Activated CD4-positive, alpha-beta T cell treated with anti-CD3 and anti-CD28 coated beads, Interleukin-2, amount 10 ng/mL, durations not matched to agents 7 days and 5 days (primary cell): ENCODE measurements around the gene FYB1. TPM values are rescaled to one million over a fixed set of nuclear protein-coding genes. Genes with fewer than 3 reads are reported as not detected.

Experiments used
- CTCF ChIA-PET: fragments of 350-600 bp; sonication (Branson Sonifier 250); formaldehyde crosslinking; loops from one replicate; lab custom pipeline; 2021; ENCODE audit warnings: antibody characterized with exemption; lab: Charles Lee
- POLR2A ChIA-PET: fragments of 350-600 bp; sonication (Branson Sonifier 250); formaldehyde crosslinking; loops from one replicate; lab custom pipeline; 2021; ENCODE audit warnings: antibody characterized with exemption; lab: Charles Lee
- DNase-seq: peaks from one replicate; pipeline ENCODE4 v3.0.0-alpha.2; 2020
- H3K27ac Mint-ChIP-seq: one replicate; pipeline ENCODE4 v1.8.0; 2021; ENCODE audit warnings: mild to moderate bottlenecking, moderate library complexity, mixed read lengths
- H3K27me3 Mint-ChIP-seq: one replicate; pipeline ENCODE4 v1.8.0; 2021; ENCODE audit warnings: mixed read lengths
- H3K36me3 Mint-ChIP-seq: one replicate; pipeline ENCODE4 v1.8.0; 2021; ENCODE audit warnings: low read depth, mixed read lengths
- H3K4me1 Mint-ChIP-seq: one replicate; pipeline ENCODE4 v1.8.0; 2021; ENCODE audit warnings: mixed read lengths
- H3K4me3 Mint-ChIP-seq: one replicate; pipeline ENCODE4 v1.8.0; 2021; ENCODE audit warnings: mild to moderate bottlenecking, moderate library complexity, mixed read lengths
- H3K9me3 Mint-ChIP-seq: one replicate; pipeline ENCODE4 v1.8.0; 2021; ENCODE audit warnings: mixed read lengths
- total RNA-seq, 2 experiments: library from RNA; stranded (reverse); gene quantifications; one replicate each; pipeline ENCODE4 v1.2.3, GENCODE V29; 2021

Gene FYB1
- total RNA-seq, 2 experiments from 2014 or later: 396 to 480 TPM

DNA sequence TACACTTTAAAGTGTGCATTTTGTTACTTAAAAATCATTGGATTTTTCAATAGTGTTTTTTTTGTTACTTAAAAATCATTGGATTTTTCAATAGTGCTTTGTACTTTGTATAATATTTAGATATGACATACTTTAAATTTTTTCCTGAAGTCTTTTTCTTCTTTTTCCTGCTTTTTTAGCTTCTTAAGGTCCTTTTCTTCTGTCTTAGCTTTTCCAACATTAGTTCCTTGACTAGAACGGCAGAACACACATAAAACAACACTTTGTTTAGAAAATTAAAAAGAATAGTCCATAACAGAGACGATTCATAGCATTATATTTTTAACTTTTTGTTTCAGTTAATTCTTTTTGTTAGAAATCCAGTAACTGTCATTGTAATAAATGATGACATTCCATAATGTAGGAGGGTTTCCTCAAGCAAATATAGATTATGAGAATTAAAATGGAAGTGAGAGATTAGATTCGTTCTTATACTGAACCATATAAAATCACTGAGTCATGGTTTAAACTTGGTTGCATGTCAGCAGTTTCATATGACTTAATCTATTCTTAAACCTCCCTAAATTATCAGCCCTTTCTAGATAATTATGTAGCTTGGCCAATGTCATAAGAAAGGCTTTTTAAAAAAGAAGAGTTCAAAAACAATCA is 99.8 kb downstream of the FYB1 start:
- Mint-ChIP-seq H3K27ac (no peak overlapping the region), H3K4me3 (no peak overlapping the region), H3K36me3 (peaks cover 66% of the 10 kb centered on the region), H3K27me3 (no peaks in the 10 kb centered on the region), H3K4me1 (peaks cover 12% of the 10 kb centered on the region), H3K9me3 (no peaks in the 10 kb centered on the region)
- ChIA-PET CTCF (no interaction called here), POLR2A (no interaction called here)
- no peak for DNase-seq

GRCh38 chr5:39118638-39119037 is 100.7 kb downstream of the FYB1 start:
- CTCF ChIA-PET: no interaction called here
- H3K4me1 Mint-ChIP-seq: peaks cover 12% of the 10 kb centered on the region
- no peak overlapping the region for H3K4me3 Mint-ChIP-seq
- H3K9me3 Mint-ChIP-seq: no peaks in the 10 kb centered on the region
- H3K27me3 Mint-ChIP-seq: no peaks in the 10 kb centered on the region
- POLR2A ChIA-PET: no interaction called here
- peaks cover 65% of the 10 kb centered on the region for H3K36me3 Mint-ChIP-seq
- H3K27ac Mint-ChIP-seq: no peak overlapping the region
- DNase-seq: no peak

DNA sequence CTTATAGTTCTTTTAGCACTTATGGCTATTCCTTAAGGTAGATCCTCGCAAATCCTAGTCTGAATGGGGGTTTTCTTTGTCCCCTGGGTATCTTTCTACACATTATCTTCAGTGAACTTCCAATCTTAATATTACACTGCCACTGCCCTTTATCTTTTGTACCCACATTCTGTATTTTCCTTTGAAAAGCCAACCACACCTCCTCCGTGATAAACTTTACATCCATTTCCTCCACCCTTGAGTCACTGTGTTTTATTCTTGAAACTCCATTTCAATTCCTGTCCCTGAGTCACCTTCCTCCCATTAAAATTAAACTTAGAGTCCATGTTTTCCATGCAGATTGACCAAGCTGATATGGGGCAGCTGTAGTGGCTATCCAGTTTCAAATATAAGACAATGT is 102.0 kb downstream of the FYB1 start:
- Mint-ChIP-seq H3K4me3 (no peak overlapping the region), H3K36me3 (peaks cover 70% of the 10 kb centered on the region)

GRCh38 chr5:39116344-39117170 is 102.8 kb downstream of the FYB1 start:
- DNase-seq: no peak
- H3K27ac Mint-ChIP-seq: no peak overlapping the region
- peaks cover 12% of the 10 kb centered on the region for H3K4me1 Mint-ChIP-seq
- H3K27me3 Mint-ChIP-seq: no peaks in the 10 kb centered on the region
- H3K4me3 Mint-ChIP-seq: no peak overlapping the region
- ChIA-PET POLR2A (no interaction called here), CTCF (interaction anchor here (1.6 kb wide), 1 partner anchor 26 kb away, joined by 4 read pairs; no protein-coding TSS in a partner anchor)
- peaks cover 65% of the 10 kb centered on the region for H3K36me3 Mint-ChIP-seq
- H3K9me3 Mint-ChIP-seq: no peaks in the 10 kb centered on the region

More for the DNA sequence above, 102.0 kb downstream of the FYB1 start:
- Mint-ChIP-seq H3K9me3 (no peaks in the 10 kb centered on the region), H3K4me1 (peaks cover 12% of the 10 kb centered on the region), H3K27me3 (no peaks in the 10 kb centered on the region), H3K27ac (peak overlapping the region; percentile 34)
- ChIA-PET POLR2A (interaction anchor here (0.6 kb wide), 1 partner anchor 30 kb away, joined by 5 read pairs; no protein-coding TSS in a partner anchor), CTCF (interaction anchor here (1.6 kb wide), 1 partner anchor 25 kb away, joined by 4 read pairs; no protein-coding TSS in a partner anchor)
- DNase-seq: no peak

DNA sequence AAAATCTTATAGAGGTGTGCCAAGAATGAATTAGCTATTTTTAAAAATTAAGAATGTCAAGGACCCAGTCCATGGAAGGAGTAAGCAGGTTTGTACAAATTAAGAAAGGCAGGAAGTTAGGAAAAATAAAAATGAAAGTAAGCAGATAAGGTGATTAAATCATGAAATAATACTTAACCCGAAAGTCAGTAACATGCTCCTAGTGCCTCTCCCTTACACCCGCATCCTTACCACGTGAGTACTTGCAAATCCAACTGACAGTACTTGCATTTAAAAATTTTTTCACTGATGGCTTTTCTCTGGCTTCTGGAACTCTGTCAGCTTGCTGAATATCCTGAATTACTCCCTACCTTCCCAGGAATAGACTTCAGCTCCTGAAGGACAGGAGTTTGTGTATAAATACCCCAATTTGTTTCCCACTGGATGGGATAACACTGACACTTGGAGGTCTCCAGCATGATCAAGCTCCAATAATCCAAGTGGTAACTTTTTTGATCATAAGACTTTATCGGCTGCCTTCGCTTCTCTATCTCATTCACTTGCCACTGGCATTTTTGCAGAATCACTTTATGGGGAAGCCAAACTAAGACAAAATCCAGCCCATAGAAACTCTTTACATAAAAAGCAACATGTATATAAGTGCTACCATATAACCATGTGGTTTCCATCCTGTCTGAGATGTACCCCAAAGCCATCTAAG is 103.6 kb downstream of the FYB1 start:
- H3K27me3 Mint-ChIP-seq: no peaks in the 10 kb centered on the region
- ChIA-PET CTCF (interaction anchor here (1.8 kb wide), 1 partner anchor 12 kb away, joined by 5 read pairs; no protein-coding TSS in a partner anchor), POLR2A (no interaction called here)
- H3K36me3 Mint-ChIP-seq: peaks cover 63% of the 10 kb centered on the region
- no peak for DNase-seq
- no peak overlapping the region for H3K27ac Mint-ChIP-seq
- peaks cover 12% of the 10 kb centered on the region for H3K4me1 Mint-ChIP-seq
- H3K4me3 Mint-ChIP-seq: no peak overlapping the region
- H3K9me3 Mint-ChIP-seq: no peaks in the 10 kb centered on the region

DNA sequence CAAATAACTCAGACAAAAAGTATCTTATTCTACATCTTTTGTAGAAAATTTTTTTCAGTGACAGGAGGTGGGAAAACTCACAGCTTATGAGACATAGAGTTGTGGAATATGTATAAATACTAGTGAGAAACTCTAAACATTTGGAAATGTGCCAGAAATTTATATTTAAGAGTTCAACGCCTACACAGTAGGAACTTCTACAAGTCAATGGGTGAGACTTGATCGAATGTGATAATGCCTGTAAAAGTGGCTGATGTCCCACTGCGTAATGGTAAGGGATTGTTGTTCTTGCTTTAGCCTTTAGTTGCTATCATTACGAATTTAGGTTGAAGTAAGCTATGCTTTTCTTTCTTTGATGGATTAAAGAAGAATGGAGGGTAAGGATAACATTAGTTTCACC is 105.2 kb downstream of the FYB1 start:
- Mint-ChIP-seq H3K36me3 (peaks cover 67% of the 10 kb centered on the region), H3K27me3 (no peaks in the 10 kb centered on the region), H3K4me3 (no peak overlapping the region), H3K4me1 (peaks cover 12% of the 10 kb centered on the region), H3K27ac (no peak overlapping the region), H3K9me3 (no peaks in the 10 kb centered on the region)
- ChIA-PET CTCF (interaction anchor here (1.8 kb wide), 1 partner anchor 10 kb away, joined by 5 read pairs; no protein-coding TSS in a partner anchor), POLR2A (no interaction called here)
- DNase-seq: no peak

- Mint-ChIP-seq H3K9me3 (no peaks in the 10 kb centered on the region), H3K4me3 (no peak overlapping the region), H3K27ac (no peak overlapping the region), H3K27me3 (no peaks in the 10 kb centered on the region), H3K36me3 (peaks cover 70% of the 10 kb centered on the region), H3K4me1 (peaks cover 12% of the 10 kb centered on the region)
- no peak for DNase-seq
- ChIA-PET CTCF (interaction anchor here (0.7 to 2.0 kb wide), 2 partner anchors 33 to 166 kb away, joined by 3 to 7 read pairs; no protein-coding TSS in a partner anchor), POLR2A (no interaction called here)
These were observed 105.9 kb downstream of the FYB1 start for GRCh38 chr5:39113354-39113953.

- CTCF ChIA-PET: no interaction called here
- POLR2A ChIA-PET: no interaction called here
- H3K9me3 Mint-ChIP-seq: no peaks in the 10 kb centered on the region
- no peak overlapping the region for H3K4me3 Mint-ChIP-seq
- H3K27ac Mint-ChIP-seq: no peak overlapping the region
- H3K36me3 Mint-ChIP-seq: peaks cover 50% of the 10 kb centered on the region
- no peaks in the 10 kb centered on the region for H3K27me3 Mint-ChIP-seq
- DNase-seq: no peak
- H3K4me1 Mint-ChIP-seq: no peaks in the 10 kb centered on the region
These were observed 109.8 kb downstream of the FYB1 start for GRCh38 chr5:39109606-39110005.

DNA sequence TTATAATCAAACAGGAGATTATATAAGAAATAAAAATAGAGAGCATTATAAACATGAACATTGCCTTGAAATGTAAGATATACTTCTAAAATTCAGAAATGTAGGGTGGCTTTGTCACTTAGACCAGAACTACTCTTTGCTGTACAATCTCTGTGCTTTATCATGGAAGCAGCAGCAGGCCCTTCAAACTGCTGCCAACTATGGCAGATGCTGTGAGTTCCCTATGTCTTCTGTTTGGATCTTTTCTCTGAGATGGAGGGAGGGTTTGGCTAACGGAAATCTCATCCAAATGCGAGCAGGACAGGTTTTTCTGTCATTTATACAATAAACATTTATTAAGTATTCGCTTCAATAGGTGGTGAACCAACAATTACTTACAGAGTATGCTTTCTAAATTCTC is 110.4 kb downstream of the FYB1 start:
- peaks cover 51% of the 10 kb centered on the region for H3K36me3 Mint-ChIP-seq
- no peak overlapping the region for H3K27ac Mint-ChIP-seq
- H3K27me3 Mint-ChIP-seq: no peaks in the 10 kb centered on the region
- ChIA-PET POLR2A (no interaction called here), CTCF (no interaction called here)
- no peaks in the 10 kb centered on the region for H3K4me1 Mint-ChIP-seq
- no peak for DNase-seq
- H3K4me3 Mint-ChIP-seq: no peak overlapping the region
- no peaks in the 10 kb centered on the region for H3K9me3 Mint-ChIP-seq

- POLR2A ChIA-PET: no interaction called here
- H3K36me3 Mint-ChIP-seq: peaks cover 56% of the 10 kb centered on the region
- H3K27ac Mint-ChIP-seq: no peak overlapping the region
- H3K27me3 Mint-ChIP-seq: no peaks in the 10 kb centered on the region
- H3K4me1 Mint-ChIP-seq: peaks cover 8% of the 10 kb centered on the region
- no peaks in the 10 kb centered on the region for H3K9me3 Mint-ChIP-seq
- CTCF ChIA-PET: no interaction called here
- H3K4me3 Mint-ChIP-seq: no peak overlapping the region
- DNase-seq: no peak
These were observed 112.0 kb downstream of the FYB1 start for GRCh38 chr5:39107350-39107749.

GRCh38 chr5:39106322-39106721 is 113.0 kb downstream of the FYB1 start:
- Mint-ChIP-seq H3K27me3 (no peaks in the 10 kb centered on the region), H3K9me3 (no peaks in the 10 kb centered on the region), H3K4me3 (no peak overlapping the region), H3K27ac (no peak overlapping the region), H3K4me1 (peaks cover 18% of the 10 kb centered on the region), H3K36me3 (peaks cover 60% of the 10 kb centered on the region)
- DNase-seq: no peak
- POLR2A ChIA-PET: no interaction called here
- CTCF ChIA-PET: no interaction called here

DNA sequence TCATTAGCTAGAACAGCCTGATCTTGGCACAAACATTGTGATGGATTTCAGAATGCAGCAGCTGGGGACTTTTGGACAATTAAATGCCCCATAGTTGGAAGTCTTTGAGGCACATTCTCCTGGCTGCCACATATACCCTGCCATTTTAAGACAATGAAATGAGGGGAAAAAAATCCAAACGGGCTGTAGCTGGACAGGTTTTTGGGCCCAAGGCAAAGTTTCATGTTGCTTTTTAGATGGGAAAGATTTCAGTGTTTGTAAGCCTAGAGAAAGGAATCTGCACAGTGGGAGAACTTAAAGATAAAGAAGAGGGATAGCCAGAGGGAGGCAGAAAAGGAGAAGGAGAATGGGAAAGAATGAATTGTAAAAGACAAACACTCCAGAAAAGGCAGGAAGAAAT is 115.1 kb downstream of the FYB1 start:
- Mint-ChIP-seq H3K4me3 (no peak overlapping the region), H3K36me3 (peaks cover 54% of the 10 kb centered on the region), H3K9me3 (no peaks in the 10 kb centered on the region), H3K27me3 (no peaks in the 10 kb centered on the region), H3K27ac (peak overlapping the region; percentile 39), H3K4me1 (peaks cover 30% of the 10 kb centered on the region)
- ChIA-PET POLR2A (no interaction called here), CTCF (interaction anchor here (0.6 to 1.5 kb wide), 2 partner anchors 11 to 20 kb away, joined by 3 to 5 read pairs; no protein-coding TSS in a partner anchor)
- DNase-seq: no peak
